ENCODE measurements around the gene PRKG1. TPM values are rescaled to one million over a fixed set of nuclear protein-coding genes. Genes with fewer than 3 reads are reported as not detected.

PRKG1 gene
- total RNA-seq, 1 donor from 2014 or later, result 50.2 TPM

- Histone ChIP-seq H3K4me1 (peaks cover 0 to 6% of the 10 kb centered on the region in 2 donors), H3K9me3 (no peaks in the 10 kb centered on the region), H3K27ac (no peak overlapping the region), H3K4me3 (no peak overlapping the region), H3K36me3 (no peaks in the 10 kb centered on the region), H3K27me3 (no peaks in the 10 kb centered on the region)
- no peak for DNase-seq (ENCODE audit: low spot score in 2 of 2)
- intact Hi-C loops (cut with DNase I), result loop anchor here (5.0 kb wide), 1 partner anchor 45 kb away; no protein-coding TSS in a partner anchor
- TF ChIP-seq CTCF (IDR thresholded peaks at IDR 0.05), result no peak
Observed at GRCh38 chr10:52027055-52027705, 952.9 kb downstream of the PRKG1 start.

- Histone ChIP-seq H3K4me3 (no peak overlapping the region), H3K9me3 (no peaks in the 10 kb centered on the region), H3K4me1 (peaks cover 0 to 6% of the 10 kb centered on the region in 2 donors), H3K27ac (no peak overlapping the region), H3K27me3 (no peaks in the 10 kb centered on the region), H3K36me3 (no peaks in the 10 kb centered on the region)
- no peak for TF ChIP-seq CTCF (IDR thresholded peaks at IDR 0.05)
- no peak for DNase-seq (ENCODE audit: low spot score in 2 of 2)
- intact Hi-C loops (cut with DNase I), result loop anchor here (5.0 kb wide), 1 partner anchor 44 kb away; no protein-coding TSS in a partner anchor
Observed at GRCh38 chr10:52028523-52028858, 954.2 kb downstream of the PRKG1 start.

GRCh38 chr10:52029628-52030027 lies 955.3 kb downstream of the PRKG1 start:
- H3K36me3 ChIP-seq, result no peaks in the 10 kb centered on the region
- intact Hi-C loops (cut with DNase I), result loop anchor here (5.0 kb wide), 1 partner anchor 43 kb away; no protein-coding TSS in a partner anchor
- DNase-seq (ENCODE audit: low spot score in 2 of 2), result no peak
- H3K27me3 ChIP-seq, result no peaks in the 10 kb centered on the region
- peaks cover 0 to 6% of the 10 kb centered on the region in 2 donors for H3K4me1 ChIP-seq
- no peak for TF ChIP-seq CTCF (IDR thresholded peaks at IDR 0.05)
- no peaks in the 10 kb centered on the region for H3K9me3 ChIP-seq
- H3K4me3 ChIP-seq, result no peak overlapping the region
- H3K27ac ChIP-seq, result no peak overlapping the region

- Histone ChIP-seq H3K4me3 (no peak overlapping the region), H3K36me3 (no peaks in the 10 kb centered on the region), H3K9me3 (no peaks in the 10 kb centered on the region), H3K27ac (no peak overlapping the region), H3K27me3 (no peaks in the 10 kb centered on the region), H3K4me1 (peaks cover 0 to 6% of the 10 kb centered on the region in 2 donors)
- TF ChIP-seq CTCF (IDR thresholded peaks at IDR 0.05), result no peak
- intact Hi-C loops (cut with DNase I), result no loop called here
- no peak for DNase-seq (ENCODE audit: low spot score in 2 of 2)
Observed at GRCh38 chr10:52030051-52030790, 955.9 kb downstream of the PRKG1 start.

- Histone ChIP-seq H3K4me3 (no peak overlapping the region), H3K27ac (no peak overlapping the region), H3K27me3 (no peaks in the 10 kb centered on the region), H3K9me3 (no peaks in the 10 kb centered on the region), H3K36me3 (no peaks in the 10 kb centered on the region), H3K4me1 (peaks cover 0 to 6% of the 10 kb centered on the region in 2 donors)
- no peak for DNase-seq (ENCODE audit: low spot score in 2 of 2)
- no peak for TF ChIP-seq CTCF (IDR thresholded peaks at IDR 0.05)
- intact Hi-C loops (cut with DNase I), result no loop called here
Observed at GRCh38 chr10:52030975-52031374, 956.7 kb downstream of the PRKG1 start.
